ENCODE data around the gene BTBD19.
A peak's percentile ranks its signal among the peaks of the same experiment; 100 is the strongest.
"Not testable (repeated sequence)": the region's sequence is repeated elsewhere in the genome, so short reads cannot be mapped to it uniquely, and the experiment has no call there.

Gene BTBD19

GRCh38 chr1:44808938-44809917 is 905 bp downstream of the BTBD19 start:
- DNase-seq (ENCODE audit: low read depth) = peak; percentile 75

- DNase-seq (ENCODE audit: low read depth) = no peak
These were observed 1.9 kb downstream of the BTBD19 start for GRCh38 chr1:44810101-44810761.

DNA sequence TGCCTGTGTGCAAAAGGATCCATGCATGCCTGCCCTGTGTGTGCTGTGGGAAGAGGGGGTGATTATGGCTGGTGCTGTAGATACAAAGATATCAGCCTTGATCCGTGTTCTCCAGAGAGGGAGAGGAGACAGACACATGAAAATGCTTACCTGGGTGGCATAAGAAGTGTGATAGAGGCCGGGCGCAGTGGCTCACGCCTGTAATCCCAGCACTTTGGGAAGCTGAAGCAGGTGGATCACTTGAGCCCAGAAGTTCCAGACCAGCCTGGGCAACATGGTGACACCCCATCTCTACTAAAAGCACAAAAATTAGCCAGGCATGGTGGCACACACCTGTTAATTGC is 2.4 kb downstream of the BTBD19 start:
- not testable (repeated sequence) for DNase-seq (ENCODE audit: low read depth)

DNA sequence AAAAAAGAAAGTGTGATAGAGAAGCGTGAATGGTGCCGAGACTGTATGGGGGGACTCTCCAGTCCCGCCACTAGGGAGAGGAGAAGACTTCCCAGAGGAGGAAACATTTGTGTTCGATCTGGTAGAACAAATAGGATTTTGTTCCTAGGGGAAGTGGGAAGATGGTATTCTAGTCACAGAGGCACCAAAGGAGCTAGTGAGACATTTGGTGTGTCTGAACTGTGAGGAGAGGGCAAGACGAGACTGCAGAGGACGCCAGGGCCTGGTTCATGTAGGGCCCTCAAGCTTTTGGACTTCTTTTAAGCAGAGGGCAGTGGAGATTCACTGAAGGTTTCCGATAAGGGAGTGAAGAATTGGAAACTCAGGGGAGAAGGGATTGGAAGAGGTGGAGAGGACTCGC is 2.9 kb downstream of the BTBD19 start:
- DNase-seq (ENCODE audit: low read depth) = no peak

DNA sequence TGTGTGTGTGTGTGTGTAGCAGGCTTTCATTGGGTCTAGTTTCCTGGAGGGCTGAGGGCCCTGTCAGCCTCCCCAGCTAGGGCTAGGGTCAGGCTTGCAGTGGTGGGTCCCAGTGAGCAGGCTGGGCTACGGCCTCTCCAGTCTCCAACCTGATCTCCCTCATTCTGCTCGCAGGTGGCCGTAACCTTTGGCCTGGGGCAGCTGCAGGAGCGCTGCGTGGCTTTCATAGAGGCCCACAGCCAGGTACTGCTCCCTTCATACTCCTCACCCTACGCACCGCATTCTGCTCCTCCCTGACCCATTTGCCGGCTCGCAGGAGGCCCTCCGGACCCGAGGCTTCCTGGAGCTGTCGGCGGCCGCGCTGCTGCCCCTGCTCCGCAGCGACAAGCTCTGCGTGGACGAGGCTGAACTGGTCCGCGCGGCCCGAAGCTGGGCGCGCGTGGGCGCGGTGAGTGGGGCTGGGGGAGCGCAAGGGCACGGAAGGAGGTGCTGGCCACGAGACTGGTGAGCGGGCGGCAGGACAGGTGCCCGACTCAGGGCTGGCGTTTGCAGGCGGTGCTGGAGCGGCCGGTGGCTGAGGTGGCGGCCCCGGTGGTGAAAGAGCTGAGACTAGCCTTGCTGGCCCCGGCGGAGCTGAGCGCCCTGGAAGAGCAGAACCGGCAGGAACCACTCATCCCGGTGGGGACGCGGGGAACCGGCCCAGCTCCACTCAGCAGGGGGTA is 4.7 kb downstream of the BTBD19 start:
- no peak for DNase-seq (ENCODE audit: low read depth)

GRCh38 chr1:44815926-44816325 is 7.6 kb downstream of the BTBD19 start:
- DNase-seq (ENCODE audit: low read depth) = not testable (repeated sequence)

DNA sequence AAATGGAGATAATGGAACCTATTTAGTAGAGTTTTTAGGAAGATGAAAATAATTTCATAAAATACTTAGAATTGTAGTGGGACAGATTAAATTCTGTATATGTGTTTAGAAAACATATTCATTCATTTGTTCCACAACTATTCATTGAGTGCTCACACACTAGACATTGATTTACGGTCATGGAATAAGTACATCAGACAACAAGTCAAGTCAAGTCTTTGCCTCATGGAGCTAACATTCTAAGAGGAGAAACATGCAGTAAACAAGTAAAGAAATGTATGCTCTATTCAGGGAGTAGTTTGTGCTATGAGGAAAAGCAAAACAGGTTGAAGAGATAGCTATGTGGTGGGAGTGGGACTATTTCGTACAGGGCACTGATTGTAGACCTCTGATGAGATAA is 9.0 kb downstream of the BTBD19 start:
- DNase-seq (ENCODE audit: low read depth) = no peak

DNA sequence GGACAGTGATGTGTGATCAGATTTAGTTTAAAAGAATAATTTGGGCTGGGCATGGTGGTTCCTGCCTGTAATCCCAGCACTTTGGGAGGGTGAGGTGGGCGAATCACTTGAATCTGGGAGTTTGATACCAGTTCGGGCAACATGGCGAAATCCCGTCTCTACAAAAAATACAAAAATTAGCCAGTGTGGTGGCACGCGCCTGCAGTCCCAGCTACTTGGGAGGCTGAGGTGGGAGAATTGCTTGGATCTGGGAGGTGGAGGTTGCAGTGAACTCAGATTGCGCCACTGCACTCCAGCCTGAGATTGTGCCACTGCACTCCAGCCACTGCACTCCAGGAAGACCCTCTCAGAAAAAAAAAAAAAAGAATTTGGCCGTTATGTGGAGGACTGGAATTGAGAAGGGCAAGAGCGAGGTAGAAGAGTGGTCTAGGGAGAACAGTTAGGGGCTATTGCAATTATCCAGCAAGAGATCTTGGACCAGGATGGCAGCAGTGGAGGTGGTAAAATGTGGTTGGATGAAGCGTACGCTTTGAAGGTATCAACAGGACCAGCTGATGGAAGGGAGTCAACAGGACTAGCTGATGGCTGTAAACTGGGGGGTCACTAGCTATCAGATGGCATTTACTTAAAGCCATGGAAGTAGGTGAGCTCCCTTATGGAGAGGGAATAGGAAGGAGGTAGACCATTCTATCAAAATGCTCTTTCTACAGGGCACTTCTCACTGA is 9.6 kb downstream of the BTBD19 start:
- DNase-seq (ENCODE audit: low read depth) = no peak

- DNase-seq (ENCODE audit: low read depth) = no peak
These were observed 10.9 kb downstream of the BTBD19 start for GRCh38 chr1:44819196-44819607.

GRCh38 chr1:44819608-44820327 is 11.4 kb downstream of the BTBD19 start:
- peak; percentile 71 for DNase-seq (ENCODE audit: low read depth)

DNA sequence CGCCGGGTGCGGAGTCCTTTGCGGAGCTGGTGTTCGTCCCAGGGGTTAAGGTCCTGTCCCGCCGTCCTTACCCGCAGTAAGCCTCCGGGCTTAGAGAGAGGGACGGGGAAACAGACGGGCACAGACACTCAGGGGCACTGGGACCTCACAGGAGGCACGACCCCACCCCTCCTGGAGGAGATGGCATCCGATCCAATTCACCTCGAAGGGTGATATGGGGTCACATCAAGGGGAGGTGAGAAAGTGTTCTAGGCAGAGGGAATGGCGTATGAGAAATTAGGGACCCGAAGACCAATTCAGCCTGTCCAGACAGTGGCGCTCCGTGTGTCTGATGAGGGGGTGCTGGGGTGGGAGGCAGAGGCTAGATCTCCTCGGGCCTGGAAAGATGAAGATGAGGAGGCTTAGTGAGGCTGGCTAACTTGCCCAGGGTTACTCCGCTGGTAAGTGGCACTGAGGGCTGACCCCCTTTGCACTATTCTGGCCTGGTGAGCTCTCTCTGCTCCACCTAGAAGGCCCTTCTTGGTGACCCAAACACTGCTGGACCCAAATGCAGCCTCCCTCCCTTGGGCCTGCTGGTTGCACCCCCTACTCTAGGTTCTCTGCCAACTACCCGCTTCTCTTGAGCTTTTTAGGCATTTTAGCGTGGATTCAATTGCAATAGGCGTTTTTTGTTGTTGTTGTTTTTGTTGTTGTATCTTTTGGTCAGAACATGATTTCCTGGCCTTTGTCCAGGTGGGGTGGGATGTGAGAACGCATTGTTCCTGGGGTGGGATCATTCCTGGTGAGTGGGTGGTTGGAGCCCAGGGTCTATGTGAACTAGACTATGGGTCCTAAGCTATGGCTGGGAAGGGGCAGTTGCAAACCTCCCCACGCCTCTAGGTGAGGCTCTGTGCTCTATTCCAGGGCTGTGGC is 12.3 kb downstream of the BTBD19 start:
- no peak for DNase-seq (ENCODE audit: low read depth)

- no peak for DNase-seq (ENCODE audit: low read depth)
These were observed 13.0 kb downstream of the BTBD19 start for GRCh38 chr1:44821240-44821715.

- DNase-seq (ENCODE audit: low read depth) = no peak
These were observed 13.9 kb downstream of the BTBD19 start for GRCh38 chr1:44822131-44822701.

- DNase-seq (ENCODE audit: low read depth) = no peak
These were observed 14.7 kb downstream of the BTBD19 start for GRCh38 chr1:44822981-44823451.

DNA sequence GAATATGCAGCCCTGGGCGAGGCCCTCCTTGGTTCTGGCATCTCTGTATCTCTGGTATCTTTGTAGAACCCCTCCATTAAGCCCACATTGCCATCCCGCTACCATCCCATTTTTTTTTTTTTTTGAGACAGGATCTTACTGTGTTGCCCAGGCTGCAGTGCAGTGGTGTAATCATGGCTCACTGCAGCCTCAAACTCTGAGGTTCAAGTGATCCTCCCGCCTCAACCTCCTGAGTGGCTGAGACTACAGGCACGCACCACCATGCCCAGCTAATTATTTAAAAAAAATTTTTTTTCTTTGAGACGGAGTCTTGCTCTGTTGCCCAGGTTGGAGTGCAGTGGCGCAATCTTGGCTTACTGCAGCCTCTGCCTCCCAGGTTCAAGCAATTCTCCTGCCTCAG is 16.1 kb downstream of the BTBD19 start:
- not testable (repeated sequence) for DNase-seq (ENCODE audit: low read depth)

GRCh38 chr1:44826375-44827196 is 18.3 kb downstream of the BTBD19 start:
- DNase-seq (ENCODE audit: low read depth) = no peak

- no peak for DNase-seq (ENCODE audit: low read depth)
These were observed 19.1 kb downstream of the BTBD19 start for GRCh38 chr1:44827197-44828002.
